Small intestine (tissue), 7 donors: ENCODE data around the gene DERA. TPM values are rescaled to one million over a fixed set of nuclear protein-coding genes. Genes with fewer than 3 reads are reported as not detected.
"Not testable (repeated sequence)": the region's sequence is repeated elsewhere in the genome, so short reads cannot be mapped to it uniquely, and the experiment has no call there.

ENCODE experiments used
- DNase-seq, 2 donors: peaks; one replicate each; pipeline versions ENCODE4 v3.0.0 to v3.0.0-alpha.2; 2013
- FAIRE-seq: peaks from 2 replicates; lab custom pipeline; 2012; peaks lifted over from hg19 to GRCh38; lab: Jason Lieb, UNC
- H3K27ac ChIP-seq, 3 donors: one replicate each; pipeline ENCODE4 v1.5.1; 2013; ENCODE audit warnings: low read length in 2 of 3, mild to moderate bottlenecking in 2 of 3, control low read depth in 1 of 3, inconsistent platforms in 1 of 3, low read depth in 1 of 3, moderate library complexity in 1 of 3
- H3K27me3 ChIP-seq, 3 donors: one replicate each; pipeline ENCODE4 v1.6.1; 2013; ENCODE audit warnings: low read length in 3 of 3, inconsistent platforms in 1 of 3; ENCODE audit not compliant: control insufficient read depth in 3 of 3, insufficient read depth in 3 of 3
- H3K36me3 ChIP-seq, 3 donors: one replicate each; pipeline ENCODE4 v1.6.1; 2013; ENCODE audit warnings: low read length in 3 of 3, inconsistent platforms in 1 of 3, low read depth in 1 of 3, mild to moderate bottlenecking in 1 of 3, moderate library complexity in 1 of 3; ENCODE audit not compliant: control insufficient read depth in 3 of 3, insufficient read depth in 2 of 3
- H3K4me1 ChIP-seq, 3 donors: one replicate each; pipeline ENCODE4 v1.6.1; 2013; ENCODE audit warnings: low read length in 2 of 3, inconsistent platforms in 1 of 3, low read depth in 1 of 3, mild to moderate bottlenecking in 1 of 3, moderate library complexity in 1 of 3; ENCODE audit not compliant: control insufficient read depth in 3 of 3, insufficient read depth in 2 of 3
- H3K4me3 ChIP-seq, 3 donors: one replicate each; pipeline ENCODE4 v1.5.1; 2013; ENCODE audit warnings: low read length in 3 of 3, control low read depth in 1 of 3, inconsistent platforms in 1 of 3, low read depth in 1 of 3, mild to moderate bottlenecking in 1 of 3, moderate library complexity in 1 of 3
- H3K9me3 ChIP-seq, 2 donors: one replicate each; pipeline ENCODE4 v1.6.1; 2013; ENCODE audit warnings: low read depth in 1 of 2, low read length in 1 of 2; ENCODE audit not compliant: control insufficient read depth in 2 of 2, insufficient read depth in 1 of 2
- WGBS, 3 donors: extraction: QIAGEN DNeasy Blood & Tissue Kit; methylation state at CpG; one replicate each; pipeline ENCODE4 v1.1.7; 2013; 5-methylcytosine and 5-hydroxymethylcytosine counted together
- polyA plus RNA-seq, 4 donors: library from polyadenylated mRNA; stranded (reverse) in 3 of 4; unstranded in 1 of 4; fragments of 200-250 nt in 3 of 4; fragments of 120-200 nt in 1 of 4; gene quantifications; one replicate each; pipeline versions ENCODE4 v1.2.1 to v1.2.3, GENCODE V29; 2013
- donor health status: healthy with polysubstance abuse.
- donor health status: control.
- donor health status: control.
- donor health status: Bipolar disorder and iron deficiency.
- donor health status: healthy.

The DERA gene
- polyA plus RNA-seq, 4 donors, result 36.0 to 133 (median 90.5) TPM

DNA sequence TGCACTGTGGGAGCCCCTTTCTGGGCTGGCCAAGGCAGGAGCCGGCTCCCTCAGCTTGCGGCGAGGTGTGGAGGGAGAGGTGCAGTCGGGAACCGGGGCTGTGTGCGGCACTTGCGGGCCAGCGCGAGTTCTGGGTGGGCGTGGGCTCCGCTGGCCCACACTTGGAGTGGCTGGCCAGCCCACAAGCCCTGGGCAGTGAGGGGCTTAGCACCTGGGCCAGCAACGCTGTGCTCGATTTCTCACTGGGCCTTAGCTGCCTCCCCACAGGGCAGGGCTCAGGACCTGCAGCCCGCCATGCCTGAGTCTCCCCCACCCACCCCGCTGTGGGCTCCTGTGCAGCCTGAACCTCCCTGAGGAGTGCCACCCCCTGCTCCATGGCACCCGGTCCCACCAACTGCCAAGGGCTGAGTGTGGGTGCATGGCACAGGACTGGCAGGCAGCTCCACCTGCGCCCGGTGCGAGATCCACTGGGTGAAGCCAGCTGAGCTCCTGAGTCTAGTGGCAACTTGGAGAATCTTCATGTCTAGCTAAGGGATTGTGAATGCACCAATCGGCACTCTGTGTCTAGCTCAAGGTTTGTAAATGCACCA is 36.5 kb upstream of the DERA start:
- not testable (repeated sequence) for H3K4me3 ChIP-seq, H3K36me3 ChIP-seq, DNase-seq, H3K4me1 ChIP-seq, H3K27me3 ChIP-seq, H3K9me3 ChIP-seq, H3K27ac ChIP-seq, FAIRE-seq
- WGBS, 3 donors, result 97 to 98% (median 98%) methylated on average over 15 to 20 of the region's 20 CpGs

DNA sequence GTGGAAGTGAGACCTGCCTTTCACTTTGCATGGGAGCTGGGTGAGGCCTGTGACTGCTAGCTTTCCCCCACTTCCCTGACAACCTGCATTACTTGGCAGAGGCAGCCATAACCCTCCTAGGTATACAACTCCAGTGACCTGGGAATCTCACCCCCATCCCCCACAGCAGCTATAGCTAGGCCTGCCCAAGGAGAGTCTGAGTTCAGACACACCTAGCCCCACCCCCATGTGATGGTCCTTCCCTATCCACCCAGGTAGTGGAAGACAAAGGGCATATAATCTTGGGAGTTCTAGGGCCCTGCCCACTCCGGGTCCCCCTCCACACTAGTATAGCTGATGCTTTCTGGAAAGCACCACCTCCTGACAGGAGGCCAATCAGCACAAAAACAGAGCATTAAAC is 35.3 kb upstream of the DERA start:
- Histone ChIP-seq H3K27me3 (no peaks in the 10 kb centered on the region), H3K27ac (no peak overlapping the region), H3K9me3 (no peaks in the 10 kb centered on the region), H3K4me1 (peaks cover 0 to 2% (median 0%) of the 10 kb centered on the region in 3 donors), H3K4me3 (no peak overlapping the region), H3K36me3 (no peaks in the 10 kb centered on the region)
- FAIRE-seq (no peak), DNase-seq (no peak)
- WGBS, 3 donors, result 63 to 82% (median 80%) methylated on average over 1 of the region's 1 CpG

DNA sequence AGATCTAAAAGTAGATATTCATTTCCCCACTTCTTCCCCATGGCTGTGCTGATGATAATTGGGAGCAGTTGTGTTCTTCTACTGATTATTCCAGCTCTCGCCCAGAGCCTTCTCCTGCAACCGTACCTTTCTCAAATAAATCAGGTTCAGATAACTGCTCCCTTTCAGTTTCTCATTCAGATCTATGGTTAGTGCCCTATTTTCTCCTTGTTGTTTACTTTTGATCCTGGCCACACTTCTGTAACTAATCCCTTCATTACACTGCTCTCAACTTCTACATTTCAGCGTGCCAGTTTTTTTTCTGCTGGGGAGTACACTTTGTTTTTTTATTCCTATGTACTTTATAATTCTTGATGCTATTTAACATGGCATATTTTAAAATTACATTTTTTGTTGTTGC is 31.7 kb upstream of the DERA start:
- no peak for DNase-seq

DNA sequence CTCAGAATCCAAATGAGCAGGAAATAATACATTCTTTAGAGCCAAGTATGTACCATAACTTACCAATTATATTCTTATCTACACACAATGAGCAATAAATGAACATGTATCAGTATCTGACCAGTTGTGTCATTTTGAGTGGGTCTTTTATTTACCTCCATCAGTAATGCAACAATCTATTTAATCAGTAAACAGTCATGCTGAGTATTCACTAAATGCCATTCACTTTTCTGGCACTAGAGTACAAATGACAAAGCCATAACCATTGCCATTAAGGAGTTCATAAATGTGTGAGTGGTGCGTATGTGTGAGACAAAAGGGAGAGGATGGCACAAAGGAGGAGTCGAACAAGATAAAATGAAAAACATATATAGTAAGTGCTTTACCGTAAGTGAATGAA is 30.4 kb upstream of the DERA start:
- no peak for DNase-seq
- Histone ChIP-seq H3K27me3 (no peaks in the 10 kb centered on the region), H3K4me3 (no peak overlapping the region), H3K27ac (no peak overlapping the region), H3K36me3 (no peaks in the 10 kb centered on the region), H3K9me3 (no peaks in the 10 kb centered on the region), H3K4me1 (peaks cover under 1 to 7% (median 3%) of the 10 kb centered on the region in 3 donors)
- WGBS, 3 donors, result 95 to 98% (median 96%) methylated on average over 3 of the region's 3 CpGs
- no peak for FAIRE-seq

More for the DNA sequence above, 31.7 kb upstream of the DERA start:
- Histone ChIP-seq H3K27me3 (no peaks in the 10 kb centered on the region), H3K4me3 (no peak overlapping the region), H3K9me3 (no peaks in the 10 kb centered on the region), H3K27ac (no peak overlapping the region), H3K36me3 (no peaks in the 10 kb centered on the region), H3K4me1 (peaks cover under 1 to 7% (median 2%) of the 10 kb centered on the region in 3 donors)
- FAIRE-seq, result no peak
- WGBS, 3 donors, result 42 to 67% (median 47%) methylated on average over 3 of the region's 3 CpGs

DNA sequence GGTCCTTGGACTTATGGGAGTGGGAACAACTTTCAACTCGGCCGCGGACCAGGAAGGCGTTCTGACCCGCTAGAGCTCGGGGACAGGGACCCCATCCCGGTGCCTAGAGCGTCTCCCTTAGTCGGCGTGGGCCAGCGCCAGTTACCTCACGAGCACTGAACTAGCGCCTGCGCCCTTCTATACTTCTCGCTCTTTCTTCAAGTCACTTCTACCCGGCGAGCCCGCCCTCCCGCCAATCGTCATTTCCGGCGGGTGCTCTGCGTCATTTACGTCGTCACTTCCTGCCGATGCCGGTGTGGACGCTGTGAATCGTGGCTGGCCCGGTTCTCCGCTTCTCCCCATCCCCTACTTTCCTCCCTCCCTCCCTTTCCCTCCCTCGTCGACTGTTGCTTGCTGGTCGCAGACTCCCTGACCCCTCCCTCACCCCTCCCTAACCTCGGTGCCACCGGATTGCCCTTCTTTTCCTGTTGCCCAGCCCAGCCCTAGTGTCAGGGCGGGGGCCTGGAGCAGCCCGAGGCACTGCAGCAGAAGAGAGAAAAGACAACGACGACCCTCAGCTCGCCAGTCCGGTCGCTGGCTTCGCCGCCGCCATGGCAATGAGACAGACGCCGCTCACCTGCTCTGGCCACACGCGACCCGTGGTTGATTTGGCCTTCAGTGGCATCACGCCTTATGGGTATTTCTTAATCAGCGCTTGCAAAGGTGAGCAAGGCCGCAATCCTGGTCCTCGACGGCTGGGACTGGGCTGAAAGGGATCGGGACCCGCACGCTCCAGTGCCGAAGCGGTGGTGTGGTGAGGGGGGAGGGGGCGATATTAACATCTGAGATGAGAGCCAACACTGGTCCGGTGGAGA is 28.8 kb upstream of the DERA start, which contains the start of gene STRAP:
TSS of gene STRAP (plus strand) at position 270 of the 854 bp plus-strand sequence. CDS start at position 591, 321 bp downstream.
- Histone ChIP-seq H3K9me3 (no peaks in the 10 kb centered on the region), H3K27me3 (no peaks in the 10 kb centered on the region), H3K4me3 (peak within 1 kb of the TSS; percentile 72 to 83 (median 75)), H3K36me3 (peaks cover 0 to 3% (median 0%) of the 10 kb centered on the region in 3 donors), H3K27ac (peak within 1 kb of the TSS; percentile 74 to 100 (median 97)), H3K4me1 (peaks cover 0 to 9% (median 7%) of the 10 kb centered on the region in 3 donors)
- DNase-seq (peak; percentile 96 to 98), FAIRE-seq (no peak)
- WGBS, 3 donors, result 0 to 1% (median 0%) methylated on average over 62 to 63 of the region's 63 CpGs

DNA sequence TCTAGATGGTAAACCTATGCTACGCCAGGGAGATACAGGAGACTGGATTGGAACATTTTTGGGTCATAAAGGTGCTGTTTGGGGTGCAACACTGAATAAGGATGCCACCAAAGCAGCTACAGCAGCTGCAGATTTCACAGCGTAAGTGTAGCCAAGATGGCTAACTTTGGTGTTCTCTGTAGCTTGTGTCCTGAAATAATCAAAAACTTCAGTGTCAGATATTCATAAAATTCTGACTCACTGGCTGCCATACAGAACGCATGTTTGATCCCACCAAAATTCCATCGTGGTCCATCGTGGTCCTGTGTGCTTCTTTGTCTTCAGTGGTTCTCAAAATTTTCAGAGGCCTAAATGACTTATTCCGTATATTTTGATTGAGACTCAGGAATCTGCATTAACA is 27.6 kb upstream of the DERA start:
- no peaks in the 10 kb centered on the region for H3K9me3 ChIP-seq
- peak overlapping the region in 2 of 3 donors; percentile 72 to 75 for H3K4me3 ChIP-seq
- DNase-seq (peak in 1 of 2 donors; percentile 23), FAIRE-seq (no peak)
- peaks cover 0 to 12% (median 7%) of the 10 kb centered on the region in 3 donors for H3K4me1 ChIP-seq
- H3K27ac ChIP-seq, result peak overlapping the region in 1 of 3 donors; percentile 27
- H3K27me3 ChIP-seq, result no peaks in the 10 kb centered on the region
- 9 to 39% (median 20%) methylated on average over 6 of the region's 6 CpGs for WGBS, 3 donors
- peaks cover 0 to 3% (median 0%) of the 10 kb centered on the region in 3 donors for H3K36me3 ChIP-seq

DNA sequence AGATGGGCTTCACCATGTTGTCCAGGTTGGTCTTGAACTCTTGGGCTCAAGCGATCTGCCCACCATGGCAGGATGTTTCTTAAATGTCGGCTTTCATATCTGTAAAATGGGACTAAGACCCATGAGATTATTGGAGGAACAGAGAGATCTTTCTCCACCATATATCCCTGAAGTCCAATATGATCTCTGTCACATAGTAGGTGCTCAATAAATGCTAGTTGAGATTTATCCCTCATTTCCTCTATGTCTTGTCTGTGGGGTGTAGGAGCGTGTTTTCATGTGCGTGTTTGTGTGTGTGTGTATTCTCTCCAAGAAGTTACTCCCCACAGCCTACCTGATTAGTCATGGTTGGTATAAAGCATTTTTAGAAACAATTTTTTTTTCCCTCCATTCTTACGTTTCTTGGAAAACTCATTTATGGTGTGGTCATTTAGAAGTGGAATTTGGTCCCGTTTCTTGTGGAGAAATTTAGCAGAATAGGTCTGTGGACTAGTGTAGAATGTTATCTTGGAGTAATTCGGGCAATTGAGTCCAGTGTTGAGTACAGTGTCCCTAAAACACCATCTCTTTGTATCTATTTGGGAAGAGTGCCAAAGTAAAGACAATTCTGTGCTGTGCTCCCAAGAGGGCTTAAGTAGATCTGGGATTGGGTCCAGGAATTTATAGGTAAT is 24.6 kb upstream of the DERA start:
- Histone ChIP-seq H3K4me1 (peaks cover 0 to 12% (median 7%) of the 10 kb centered on the region in 3 donors), H3K4me3 (no peak overlapping the region), H3K27ac (no peak overlapping the region), H3K36me3 (peaks cover 0 to 4% (median 0%) of the 10 kb centered on the region in 3 donors), H3K27me3 (no peaks in the 10 kb centered on the region), H3K9me3 (no peaks in the 10 kb centered on the region)
- 37 to 69% (median 54%) methylated on average over 7 of the region's 7 CpGs for WGBS, 3 donors
- FAIRE-seq (no peak), DNase-seq (peak; percentile 44 to 54)
